Measurements from ENCODE around the gene SAPCD2. TPM values are rescaled to one million over a fixed set of nuclear protein-coding genes. Genes with fewer than 3 reads are reported as not detected.

SAPCD2 gene
- total RNA-seq, 1 donor from 2014 or later, result 13.5 TPM

DNA sequence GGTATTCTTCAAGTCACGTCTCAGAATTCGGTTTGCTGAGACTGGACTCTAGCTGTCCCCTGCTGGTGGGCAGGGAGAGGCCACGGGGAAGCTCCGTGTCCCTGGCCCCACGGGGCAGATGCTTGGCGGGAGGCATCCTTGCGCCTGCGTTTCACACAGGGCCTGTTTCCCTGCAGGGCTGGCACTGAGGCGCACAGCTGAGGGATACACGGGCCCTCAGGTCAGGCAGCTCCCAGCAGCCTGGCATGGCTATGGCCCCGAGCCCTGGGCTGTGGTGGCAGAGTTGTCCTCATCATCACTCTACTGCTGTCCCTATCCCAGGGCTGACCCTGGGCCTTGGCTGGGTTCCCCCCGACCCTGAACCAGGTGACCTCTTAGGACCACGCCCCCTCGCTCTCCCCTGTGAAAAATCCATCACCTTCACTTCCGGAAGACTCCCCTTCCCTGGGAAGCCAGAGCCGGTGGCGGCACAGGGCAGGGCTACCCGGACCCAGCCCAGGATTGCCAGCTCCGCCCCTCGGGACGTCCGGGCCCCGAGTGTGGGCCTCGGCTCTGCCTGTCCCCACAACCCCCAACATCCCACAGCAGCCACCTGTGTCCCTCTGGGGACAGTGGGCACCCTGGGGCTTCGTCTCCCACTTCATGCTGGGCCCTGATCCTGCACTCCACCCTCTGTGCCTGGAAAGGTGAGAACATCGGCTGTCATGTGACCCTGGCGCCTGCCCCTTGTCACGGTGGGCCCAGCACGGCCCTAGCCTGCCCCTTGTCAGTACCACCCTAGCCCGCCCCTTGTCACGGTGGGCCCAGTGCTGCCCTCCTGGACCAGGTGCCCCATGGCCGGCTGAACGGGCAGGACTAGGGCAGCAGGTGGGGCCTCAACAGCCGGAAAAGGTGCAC, 39.1 kb upstream of the SAPCD2 start:
- DNase-seq, result no peak
- TF ChIP-seq, protein P1, sequence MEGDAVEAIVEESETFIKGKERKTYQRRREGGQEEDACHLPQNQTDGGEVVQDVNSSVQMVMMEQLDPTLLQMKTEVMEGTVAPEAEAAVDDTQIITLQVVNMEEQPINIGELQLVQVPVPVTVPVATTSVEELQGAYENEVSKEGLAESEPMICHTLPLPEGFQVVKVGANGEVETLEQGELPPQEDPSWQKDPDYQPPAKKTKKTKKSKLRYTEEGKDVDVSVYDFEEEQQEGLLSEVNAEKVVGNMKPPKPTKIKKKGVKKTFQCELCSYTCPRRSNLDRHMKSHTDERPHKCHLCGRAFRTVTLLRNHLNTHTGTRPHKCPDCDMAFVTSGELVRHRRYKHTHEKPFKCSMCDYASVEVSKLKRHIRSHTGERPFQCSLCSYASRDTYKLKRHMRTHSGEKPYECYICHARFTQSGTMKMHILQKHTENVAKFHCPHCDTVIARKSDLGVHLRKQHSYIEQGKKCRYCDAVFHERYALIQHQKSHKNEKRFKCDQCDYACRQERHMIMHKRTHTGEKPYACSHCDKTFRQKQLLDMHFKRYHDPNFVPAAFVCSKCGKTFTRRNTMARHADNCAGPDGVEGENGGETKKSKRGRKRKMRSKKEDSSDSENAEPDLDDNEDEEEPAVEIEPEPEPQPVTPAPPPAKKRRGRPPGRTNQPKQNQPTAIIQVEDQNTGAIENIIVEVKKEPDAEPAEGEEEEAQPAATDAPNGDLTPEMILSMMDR (IDR thresholded peaks at IDR 0.05; ENCODE audit: partially characterized antibody, unreplicated experiment), result no peak
- Mint-ChIP-seq H3K27ac (ENCODE audit: unreplicated experiment) (no peak overlapping the region), H3K36me3 (ENCODE audit: unreplicated experiment) (no peaks in the 10 kb centered on the region), H3K27me3 (ENCODE audit: unreplicated experiment) (peaks cover 3% of the 10 kb centered on the region), H3K9me3 (ENCODE audit: unreplicated experiment) (peaks cover 4% of the 10 kb centered on the region), H3K4me3 (ENCODE audit: unreplicated experiment) (no peak overlapping the region), H3K4me1 (ENCODE audit: low read depth, unreplicated experiment) (no peaks in the 10 kb centered on the region)

- no peaks in the 10 kb centered on the region for H3K4me1 Mint-ChIP-seq (ENCODE audit: low read depth, unreplicated experiment)
- H3K36me3 Mint-ChIP-seq (ENCODE audit: unreplicated experiment), result no peaks in the 10 kb centered on the region
- no peak overlapping the region for H3K27ac Mint-ChIP-seq (ENCODE audit: unreplicated experiment)
- H3K27me3 Mint-ChIP-seq (ENCODE audit: unreplicated experiment), result peaks cover 5% of the 10 kb centered on the region
- H3K9me3 Mint-ChIP-seq (ENCODE audit: unreplicated experiment), result peaks cover 9% of the 10 kb centered on the region
- TF ChIP-seq, protein P1 (IDR thresholded peaks at IDR 0.05; ENCODE audit: partially characterized antibody, unreplicated experiment), result no peak
- no peak for DNase-seq
- H3K4me3 Mint-ChIP-seq (ENCODE audit: unreplicated experiment), result no peak overlapping the region
Measured at GRCh38 chr9:137108608-137109249, 38.4 kb upstream of the SAPCD2 start.

DNA sequence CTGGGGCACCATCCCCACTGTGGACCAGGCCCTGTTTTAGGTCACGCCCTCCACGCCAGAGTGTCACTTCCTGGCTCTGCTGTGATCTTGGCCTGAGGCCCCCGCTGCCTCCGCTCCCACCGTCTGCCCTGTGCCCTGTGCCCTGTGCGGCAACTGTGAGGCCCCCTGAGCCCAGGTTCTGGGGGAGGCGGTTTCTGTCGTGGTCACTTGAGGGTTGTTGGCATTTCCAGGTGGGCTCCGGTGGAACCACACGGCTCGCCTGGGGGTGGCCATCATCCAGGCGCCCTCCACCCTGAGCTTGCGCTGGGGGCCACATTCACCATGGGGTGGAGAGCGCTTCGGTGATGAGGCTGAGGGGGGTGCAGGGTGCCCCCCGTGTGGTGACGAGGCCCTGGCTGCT, 37.6 kb upstream of the SAPCD2 start:
- TF ChIP-seq, protein P1 (IDR thresholded peaks at IDR 0.05; ENCODE audit: partially characterized antibody, unreplicated experiment), result no peak
- Mint-ChIP-seq H3K4me3 (ENCODE audit: unreplicated experiment) (no peak overlapping the region), H3K36me3 (ENCODE audit: unreplicated experiment) (no peaks in the 10 kb centered on the region), H3K9me3 (ENCODE audit: unreplicated experiment) (peaks cover 9% of the 10 kb centered on the region), H3K27me3 (ENCODE audit: unreplicated experiment) (peaks cover 3% of the 10 kb centered on the region), H3K27ac (ENCODE audit: unreplicated experiment) (no peak overlapping the region), H3K4me1 (ENCODE audit: low read depth, unreplicated experiment) (no peaks in the 10 kb centered on the region)
- no peak for DNase-seq

DNA sequence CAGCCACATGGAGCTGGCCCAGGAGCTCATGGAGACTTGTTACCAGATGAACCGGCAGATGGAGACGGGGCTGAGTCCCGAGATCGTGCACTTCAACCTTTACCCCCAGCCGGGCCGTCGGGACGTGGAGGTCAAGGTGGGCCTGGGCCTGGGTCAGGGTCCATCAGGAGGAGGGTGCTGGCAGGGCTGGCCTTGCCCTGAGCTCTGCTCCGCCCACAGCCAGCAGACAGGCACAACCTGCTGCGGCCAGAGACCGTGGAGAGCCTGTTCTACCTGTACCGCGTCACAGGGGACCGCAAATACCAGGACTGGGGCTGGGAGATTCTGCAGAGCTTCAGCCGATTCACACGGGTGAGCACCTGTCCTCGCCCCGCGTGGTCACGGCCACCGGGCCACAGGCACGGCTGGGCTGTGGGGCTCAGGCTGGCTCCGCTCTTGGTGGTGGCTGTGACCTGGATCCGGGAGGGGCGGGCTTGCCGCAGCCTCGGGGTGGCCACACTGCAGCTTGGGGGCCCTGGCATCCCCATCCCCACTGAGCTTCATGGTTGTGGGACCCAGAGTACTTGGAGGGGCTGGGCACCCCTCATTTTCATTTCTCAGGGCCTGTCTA, 37.1 kb upstream of the SAPCD2 start:
- TF ChIP-seq, protein P1 (IDR thresholded peaks at IDR 0.05; ENCODE audit: partially characterized antibody, unreplicated experiment), result no peak
- H3K9me3 Mint-ChIP-seq (ENCODE audit: unreplicated experiment), result peaks cover 9% of the 10 kb centered on the region
- H3K4me1 Mint-ChIP-seq (ENCODE audit: low read depth, unreplicated experiment), result no peaks in the 10 kb centered on the region
- H3K27me3 Mint-ChIP-seq (ENCODE audit: unreplicated experiment), result peaks cover 3% of the 10 kb centered on the region
- no peak for DNase-seq
- H3K4me3 Mint-ChIP-seq (ENCODE audit: unreplicated experiment), result no peak overlapping the region
- H3K36me3 Mint-ChIP-seq (ENCODE audit: unreplicated experiment), result no peaks in the 10 kb centered on the region
- H3K27ac Mint-ChIP-seq (ENCODE audit: unreplicated experiment), result no peak overlapping the region

Data from glutamatergic neuron (in vitro differentiated cells).